ENCODE results near the gene PIK3CD. TPM values are rescaled to one million over a fixed set of nuclear protein-coding genes. Genes with fewer than 3 reads are reported as not detected.
"Not testable (repeated sequence)": the region's sequence is repeated elsewhere in the genome, so short reads cannot be mapped to it uniquely, and the experiment has no call there.

The PIK3CD gene
- total RNA-seq, 1 donor from 2014 or later, result 5.7 TPM

- no peak for DNase-seq (ENCODE audit: low read depth, low spot score)
Observed at GRCh38 chr1:9654051-9654833, 2.7 kb downstream of the PIK3CD start.

DNA sequence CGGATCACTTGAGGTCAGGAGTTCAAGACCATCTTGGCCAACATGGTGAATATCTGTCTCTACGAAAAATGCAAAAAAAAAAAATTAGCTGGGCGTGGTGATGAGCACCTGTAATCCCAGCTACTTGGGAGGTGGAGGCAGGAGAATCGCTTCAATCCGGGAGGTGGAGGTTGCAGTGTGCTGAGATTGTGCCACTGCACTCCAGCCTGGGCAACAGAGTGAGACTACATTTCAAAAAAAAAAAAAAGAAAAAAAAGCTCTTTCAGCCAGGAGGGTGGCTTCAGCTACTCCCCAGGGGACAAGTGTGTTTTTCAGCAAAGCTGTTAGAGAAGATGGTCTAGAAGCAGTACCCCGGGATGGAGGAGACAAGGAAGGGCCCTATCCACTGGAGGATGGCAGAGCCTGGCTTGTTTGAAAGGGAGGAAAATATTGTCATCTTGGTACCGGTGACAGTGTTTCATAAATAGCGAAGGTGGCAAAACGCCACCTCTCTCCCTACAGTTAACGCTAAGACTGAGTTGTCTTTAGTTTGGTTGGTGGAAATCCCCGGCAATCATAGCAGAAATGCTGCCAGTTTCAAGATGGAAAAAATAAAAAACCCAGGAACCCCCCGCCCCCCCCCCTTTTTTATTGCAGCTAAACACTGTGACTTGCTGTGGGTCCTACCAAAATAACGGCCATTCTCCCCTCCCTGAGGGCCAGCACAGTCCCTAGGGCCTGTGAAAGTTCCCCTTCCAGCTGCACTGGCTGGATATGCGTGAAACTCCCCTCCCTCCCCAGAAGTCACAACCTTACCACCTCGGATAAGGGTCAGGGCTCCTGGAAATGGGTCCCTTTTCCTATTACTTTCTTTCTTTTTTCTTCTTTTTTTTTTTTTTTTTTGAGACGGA lies 3.5 kb downstream of the PIK3CD start:
- DNase-seq (ENCODE audit: low read depth, low spot score), result no peak

DNA sequence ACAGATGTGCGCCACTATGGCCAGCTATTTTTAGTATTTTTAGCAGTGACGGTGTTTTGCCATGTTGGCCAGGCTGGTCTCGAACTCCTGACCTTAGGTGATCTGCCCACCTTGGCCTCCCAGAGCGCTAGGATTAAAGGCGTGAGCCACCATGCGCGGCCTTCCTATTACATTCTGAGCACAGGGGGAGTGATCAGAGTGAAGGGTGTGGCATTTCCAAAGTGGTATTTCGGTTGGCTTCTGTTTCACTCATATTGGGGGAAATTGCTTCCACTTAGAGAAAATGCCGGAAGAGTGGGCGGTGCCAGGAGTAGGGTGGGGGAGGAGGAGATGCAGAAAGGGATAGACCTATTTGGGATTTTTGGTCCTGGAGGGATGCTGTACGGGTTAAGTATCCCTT lies 4.3 kb downstream of the PIK3CD start:
- DNase-seq (ENCODE audit: low read depth, low spot score), result no peak

GRCh38 chr1:9657521-9658032 lies 6.0 kb downstream of the PIK3CD start:
- DNase-seq (ENCODE audit: low read depth, low spot score), result no peak

- no peak for DNase-seq (ENCODE audit: low read depth, low spot score)
Observed at GRCh38 chr1:9658199-9658598, 6.7 kb downstream of the PIK3CD start.

- DNase-seq (ENCODE audit: low read depth, low spot score), result no peak
Observed at GRCh38 chr1:9659328-9659727, 7.8 kb downstream of the PIK3CD start.

- DNase-seq (ENCODE audit: low read depth, low spot score), result no peak
Observed at GRCh38 chr1:9663257-9663656, 11.7 kb downstream of the PIK3CD start.

- DNase-seq (ENCODE audit: low read depth, low spot score), result no peak
Observed at GRCh38 chr1:9665193-9665592, 13.7 kb downstream of the PIK3CD start.

DNA sequence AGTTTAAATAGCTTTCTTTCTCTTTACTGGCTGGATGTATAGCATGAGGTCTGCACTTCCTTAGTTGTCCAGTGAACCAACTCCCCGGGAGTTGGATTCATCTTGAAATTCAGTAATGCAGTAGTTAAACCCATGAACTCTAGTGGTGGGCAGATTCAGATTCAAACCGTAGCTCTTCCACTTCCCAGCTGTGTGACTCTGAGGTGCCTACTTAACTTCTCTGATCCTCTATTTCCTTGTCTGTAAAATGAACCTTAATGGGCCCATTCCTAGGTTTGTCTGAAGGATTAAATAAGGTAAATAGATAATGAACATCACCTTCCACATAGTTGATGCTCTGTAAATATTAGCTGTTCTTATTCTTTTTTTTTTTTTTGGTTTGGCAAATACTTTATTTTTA lies 16.5 kb downstream of the PIK3CD start:
- DNase-seq (ENCODE audit: low read depth, low spot score), result no peak

GRCh38 chr1:9670085-9670484 lies 18.6 kb downstream of the PIK3CD start:
- no peak for DNase-seq (ENCODE audit: low read depth, low spot score)

DNA sequence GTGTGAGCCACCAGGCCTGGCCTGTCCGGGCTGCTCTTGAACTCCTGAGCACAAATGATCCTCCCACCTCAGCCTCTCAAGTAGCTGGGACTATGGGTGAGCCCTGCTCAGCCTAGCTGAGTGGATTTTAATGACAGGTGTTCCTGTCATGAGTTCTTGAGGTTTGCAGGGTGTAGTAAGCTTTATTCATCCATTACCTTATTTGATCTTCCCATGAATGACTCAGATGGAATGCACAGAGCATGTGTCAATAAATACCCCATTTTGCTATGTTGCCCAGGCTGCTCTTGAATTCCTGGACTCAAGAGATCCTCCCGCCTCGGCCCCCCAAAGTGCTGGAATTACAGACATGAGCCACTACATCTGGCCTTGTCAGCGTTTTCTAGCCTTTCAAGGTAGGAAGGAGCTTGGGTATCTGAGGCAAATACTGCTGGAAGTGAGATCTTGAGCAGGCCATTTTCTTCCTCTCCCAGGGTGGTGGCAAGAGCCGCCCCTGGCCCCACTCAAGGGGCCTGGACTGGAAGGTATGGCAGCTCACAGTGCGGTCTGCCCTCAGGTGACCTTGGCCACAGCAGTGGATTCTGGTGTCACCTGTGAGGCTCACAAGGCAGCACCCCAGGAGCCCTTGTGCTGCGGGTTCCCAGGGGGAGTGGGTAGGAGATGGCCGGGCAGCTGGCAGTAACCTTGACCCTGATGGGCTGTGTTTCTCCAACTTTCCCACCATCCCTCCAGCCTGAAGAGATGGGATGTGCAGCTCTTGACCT lies 20.0 kb downstream of the PIK3CD start:
- DNase-seq (ENCODE audit: low read depth, low spot score), result no peak

DNA sequence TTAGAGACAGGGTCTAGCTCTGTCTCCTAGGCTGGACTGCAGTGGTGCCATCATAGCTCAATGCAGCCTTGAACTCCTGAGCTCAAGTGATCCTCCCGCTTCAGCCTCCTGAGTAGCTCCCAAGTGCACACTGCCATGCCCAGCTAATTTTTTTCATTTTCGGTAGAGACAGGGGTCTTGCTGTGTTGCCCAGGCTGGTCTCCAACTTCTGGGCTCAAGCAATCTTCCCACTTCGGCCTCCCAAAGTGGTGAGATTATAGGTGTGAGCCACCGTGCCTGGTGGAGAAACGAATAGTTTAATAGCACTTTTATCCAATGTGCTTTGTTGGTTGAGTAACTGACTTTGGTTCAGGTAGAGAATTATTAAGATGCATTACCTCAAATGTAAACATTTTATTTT lies 20.9 kb downstream of the PIK3CD start:
- DNase-seq (ENCODE audit: low read depth, low spot score), result no peak

DNA sequence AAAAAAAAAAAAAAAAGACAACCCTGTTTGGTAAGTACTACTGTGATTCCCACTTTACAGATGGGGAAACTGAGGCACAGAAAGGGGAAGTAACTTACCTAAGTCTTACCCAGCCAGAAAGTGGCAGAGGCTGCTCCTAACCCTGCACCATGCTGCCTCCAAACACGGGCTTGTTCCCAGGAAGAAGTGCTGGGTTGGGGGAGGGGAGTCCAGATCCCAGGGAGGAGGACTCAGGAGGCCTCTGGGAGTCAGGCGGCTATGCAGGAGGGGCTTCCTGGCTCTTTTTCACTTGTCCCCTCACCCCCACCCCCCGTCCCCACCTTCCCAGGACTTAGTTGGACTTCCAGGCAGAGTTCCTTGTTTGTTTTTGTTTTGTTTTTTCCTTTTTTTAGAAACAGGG lies 23.9 kb downstream of the PIK3CD start:
- no peak for DNase-seq (ENCODE audit: low read depth, low spot score)

DNA sequence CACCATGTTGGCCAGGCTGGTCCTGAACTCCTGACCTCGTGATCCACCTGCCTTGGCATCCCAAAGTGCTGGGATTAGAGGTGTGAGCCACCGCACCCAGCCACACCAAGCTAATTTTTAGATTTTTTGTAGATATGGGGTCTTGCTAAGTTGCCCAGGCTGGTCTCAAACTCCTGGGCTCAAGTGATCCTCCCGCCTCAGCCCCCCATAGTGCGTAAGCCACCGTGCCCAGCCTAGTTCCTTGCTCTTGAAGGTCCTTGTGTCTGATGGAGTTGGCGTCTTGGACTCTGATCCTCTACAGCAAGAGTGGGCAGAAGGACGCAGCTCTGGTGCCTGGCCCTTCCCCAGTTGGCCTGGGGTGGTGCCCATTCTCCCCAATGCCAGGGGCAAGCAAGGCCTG lies 24.6 kb downstream of the PIK3CD start:
- DNase-seq (ENCODE audit: low read depth, low spot score), result not testable (repeated sequence)

GRCh38 chr1:9676815-9677393 lies 25.4 kb downstream of the PIK3CD start:
- DNase-seq (ENCODE audit: low read depth, low spot score), result no peak

- no peak for DNase-seq (ENCODE audit: low read depth, low spot score)
Observed at GRCh38 chr1:9680091-9680490, 28.6 kb downstream of the PIK3CD start.

DNA sequence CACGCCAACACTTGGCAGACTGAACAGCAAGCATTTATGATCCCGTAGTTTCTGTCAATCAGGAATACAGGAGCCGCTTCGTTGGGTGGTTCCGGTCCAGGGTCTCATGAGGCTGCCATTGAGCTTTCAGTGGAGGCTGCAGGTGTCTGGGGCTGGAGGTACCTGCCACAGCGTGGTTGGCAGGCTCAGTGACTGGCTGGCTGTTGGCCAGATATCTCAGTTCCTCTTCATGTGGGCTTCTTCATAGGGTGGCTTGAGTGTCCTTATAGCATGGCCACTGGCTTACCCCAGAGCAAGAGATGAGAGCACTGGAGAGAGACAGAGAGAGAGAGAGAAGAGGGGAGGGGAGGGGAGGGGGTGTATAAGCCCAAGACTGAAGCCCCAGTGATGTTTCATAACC lies 29.3 kb downstream of the PIK3CD start:
- no peak for DNase-seq (ENCODE audit: low read depth, low spot score)

GRCh38 chr1:9684801-9685200 lies 33.3 kb downstream of the PIK3CD start:
- DNase-seq (ENCODE audit: low read depth, low spot score), result no peak

DNA sequence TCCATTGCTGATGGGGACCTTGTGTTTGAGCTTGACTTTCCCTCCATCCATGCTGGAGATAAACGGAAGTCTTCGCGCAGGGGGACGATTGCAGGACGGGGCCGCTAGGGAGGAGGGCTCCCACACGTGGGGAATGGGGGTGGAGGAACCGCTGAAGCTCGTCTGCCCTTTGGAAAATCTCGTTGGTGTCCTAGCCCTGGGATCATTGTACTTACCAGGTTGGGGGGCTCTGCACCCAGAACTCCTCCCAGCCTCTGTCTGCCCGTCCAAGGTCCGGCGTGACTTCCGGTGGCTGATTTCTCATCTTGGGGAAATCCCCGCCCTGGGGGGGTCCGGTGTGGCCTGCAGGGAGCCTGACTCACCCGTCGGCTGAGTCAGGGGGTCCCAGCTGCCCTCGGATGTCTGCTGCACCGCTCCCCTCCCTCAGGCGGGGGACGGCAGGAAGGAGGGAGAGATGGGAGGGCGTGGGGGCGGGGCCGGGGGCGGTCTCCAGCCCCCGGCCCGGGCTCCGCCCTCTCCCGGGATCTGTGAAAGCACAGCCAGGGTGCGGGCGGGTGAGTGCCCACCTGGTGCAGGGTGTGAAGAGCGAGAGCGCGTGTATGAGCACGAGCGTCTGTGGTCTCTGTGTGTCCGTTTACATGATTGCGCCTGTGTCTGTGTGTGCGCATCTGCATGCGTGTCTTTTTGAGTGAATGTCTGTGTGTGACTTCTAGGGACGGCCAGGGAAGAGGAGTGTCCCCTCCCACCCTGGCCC lies 35.8 kb downstream of the PIK3CD start:
- no peak for DNase-seq (ENCODE audit: low read depth, low spot score)

DNA sequence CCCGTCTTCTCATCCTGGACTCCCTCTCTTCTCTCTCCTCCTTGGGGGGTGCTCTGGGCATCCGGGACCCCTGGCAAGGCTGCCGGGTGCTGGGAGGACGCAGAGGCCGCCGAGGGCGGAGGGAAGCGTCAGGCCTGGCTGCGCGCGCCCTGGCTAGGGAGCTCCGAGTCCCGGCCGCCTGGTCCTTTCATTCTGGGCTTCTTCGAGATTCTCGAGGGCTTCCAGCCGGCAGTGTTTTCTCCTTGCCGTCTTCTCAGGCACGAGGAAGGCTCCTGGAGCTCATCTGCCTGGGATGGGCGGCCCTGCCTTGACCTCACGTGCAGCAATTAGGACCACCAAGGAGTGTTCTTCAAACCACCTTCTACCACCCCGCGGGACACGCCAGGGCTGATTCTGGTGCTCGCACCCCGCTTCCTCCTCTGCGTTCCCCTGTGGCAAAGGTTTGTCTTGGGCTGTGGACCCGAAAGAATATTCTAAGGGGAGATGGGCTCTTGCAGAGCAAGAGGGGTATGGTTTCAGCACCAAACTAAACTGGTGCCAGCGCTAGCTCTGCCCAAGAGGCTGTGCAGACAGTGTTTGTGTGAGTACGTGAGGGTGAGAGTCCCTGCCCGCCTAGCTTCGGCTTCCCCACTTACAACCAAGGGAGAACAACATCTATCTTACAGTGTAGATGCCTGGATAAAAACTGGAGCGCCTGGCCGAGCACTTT lies 36.5 kb downstream of the PIK3CD start:
- DNase-seq (ENCODE audit: low read depth, low spot score), result no peak

Measured in pulmonary artery endothelial cell (primary cell).